ENCODE results near the gene GPR37L1.
"Not testable (repeated sequence)": the region's sequence is repeated elsewhere in the genome, so short reads cannot be mapped to it uniquely, and the experiment has no call there.

GPR37L1 gene

GRCh38 chr1:202133496-202133895 is 10.8 kb downstream of the GPR37L1 start:
- no peak for DNase-seq (ENCODE audit: low read depth in 2 of 2)

- DNase-seq (ENCODE audit: low read depth in 2 of 2): no peak
These were observed 11.3 kb downstream of the GPR37L1 start for GRCh38 chr1:202133989-202134388.

- no peak for DNase-seq (ENCODE audit: low read depth in 2 of 2)
These were observed 12.0 kb downstream of the GPR37L1 start for GRCh38 chr1:202134645-202135172.

- no peak for DNase-seq (ENCODE audit: low read depth in 2 of 2)
These were observed 12.6 kb downstream of the GPR37L1 start for GRCh38 chr1:202135221-202135721.

- no peak for DNase-seq (ENCODE audit: low read depth in 2 of 2)
These were observed 18.1 kb downstream of the GPR37L1 start for GRCh38 chr1:202140833-202141232.

GRCh38 chr1:202141468-202141867 is 18.8 kb downstream of the GPR37L1 start:
- DNase-seq (ENCODE audit: low read depth in 2 of 2): not testable (repeated sequence)

- no peak for DNase-seq (ENCODE audit: low read depth in 2 of 2)
These were observed 20.5 kb downstream of the GPR37L1 start for GRCh38 chr1:202143011-202143767.

GRCh38 chr1:202143768-202144401 is 21.2 kb downstream of the GPR37L1 start:
- DNase-seq (ENCODE audit: low read depth in 2 of 2): no peak

GRCh38 chr1:202144402-202145067 is 21.8 kb downstream of the GPR37L1 start, which contains the start of gene ARL8A:
TSS of gene ARL8A (minus strand) at chr1:202144737. CDS start at chr1:202144572, 165 bp downstream.
- peak; percentile 55 to 68 for DNase-seq (ENCODE audit: low read depth in 2 of 2)

- peak in 1 of 2 donors; percentile 42 for DNase-seq (ENCODE audit: low read depth in 2 of 2)
These were observed 22.5 kb downstream of the GPR37L1 start for GRCh38 chr1:202145068-202145743.

GRCh38 chr1:202145744-202146140 is 23.0 kb downstream of the GPR37L1 start:
- DNase-seq (ENCODE audit: low read depth in 2 of 2): not testable (repeated sequence)

GRCh38 chr1:202146279-202146678 is 23.6 kb downstream of the GPR37L1 start:
- DNase-seq (ENCODE audit: low read depth in 2 of 2): no peak

- no peak for DNase-seq (ENCODE audit: low read depth in 2 of 2)
These were observed 24.3 kb downstream of the GPR37L1 start for GRCh38 chr1:202146993-202147392.

- no peak for DNase-seq (ENCODE audit: low read depth in 2 of 2)
These were observed 25.7 kb downstream of the GPR37L1 start for GRCh38 chr1:202148391-202148790.

- DNase-seq (ENCODE audit: low read depth in 2 of 2): no peak
These were observed 26.8 kb downstream of the GPR37L1 start for GRCh38 chr1:202149566-202149965.

GRCh38 chr1:202150187-202150586 is 27.5 kb downstream of the GPR37L1 start:
- DNase-seq (ENCODE audit: low read depth in 2 of 2): no peak

GRCh38 chr1:202150602-202151001 is 27.9 kb downstream of the GPR37L1 start:
- DNase-seq (ENCODE audit: low read depth in 2 of 2): no peak

GRCh38 chr1:202151045-202151444 is 28.3 kb downstream of the GPR37L1 start:
- DNase-seq (ENCODE audit: low read depth in 2 of 2): no peak

- DNase-seq (ENCODE audit: low read depth in 2 of 2): no peak
These were observed 29.7 kb downstream of the GPR37L1 start for GRCh38 chr1:202152399-202152798.

GRCh38 chr1:202153284-202153683 is 30.6 kb downstream of the GPR37L1 start:
- no peak for DNase-seq (ENCODE audit: low read depth in 2 of 2)

- no peak for DNase-seq (ENCODE audit: low read depth in 2 of 2)
These were observed 31.5 kb downstream of the GPR37L1 start for GRCh38 chr1:202154148-202154765.
